Esophagus (tissue), 2 donors: ENCODE measurements around the gene KRTAP20-3. TPM values are rescaled to one million over a fixed set of nuclear protein-coding genes. Genes with fewer than 3 reads are reported as not detected.

Experiments used
- H3K27ac ChIP-seq, 2 donors: one replicate each; pipeline ENCODE4 v1.5.1; 2013; ENCODE audit warnings: low read depth in 2 of 2, mild to moderate bottlenecking in 2 of 2, inconsistent platforms in 1 of 2, low read length in 1 of 2, moderate library complexity in 1 of 2
- H3K27me3 ChIP-seq, 2 donors: one replicate each; pipeline ENCODE4 v1.6.1; 2013; ENCODE audit warnings: low read length in 2 of 2, control low read depth in 1 of 2, mild to moderate bottlenecking in 1 of 2; ENCODE audit not compliant: insufficient read depth in 2 of 2, control insufficient read depth in 1 of 2
- H3K36me3 ChIP-seq, 2 donors: one replicate each; pipeline ENCODE4 v1.6.1; 2013; ENCODE audit warnings: low read length in 1 of 2; ENCODE audit not compliant: control insufficient read depth in 2 of 2, insufficient read depth in 2 of 2
- H3K4me1 ChIP-seq, 2 donors: one replicate each; pipeline ENCODE4 v1.6.1; 2013; ENCODE audit warnings: low read length in 1 of 2; ENCODE audit not compliant: control insufficient read depth in 2 of 2, insufficient read depth in 2 of 2
- H3K4me3 ChIP-seq, 2 donors: one replicate each; pipeline ENCODE4 v1.5.1; 2013; ENCODE audit warnings: low read length in 2 of 2, mild to moderate bottlenecking in 2 of 2, low read depth in 1 of 2, moderate library complexity in 1 of 2
- H3K9me3 ChIP-seq, 2 donors: one replicate each; pipeline ENCODE4 v1.6.1; 2013; ENCODE audit warnings: mild to moderate bottlenecking in 2 of 2, low read depth in 1 of 2, low read length in 1 of 2, moderate library complexity in 1 of 2; ENCODE audit not compliant: control insufficient read depth in 2 of 2, insufficient read depth in 1 of 2
- WGBS, 2 donors: extraction: QIAGEN DNeasy Blood & Tissue Kit; methylation state at CpG; one replicate each; pipeline ENCODE4 v1.1.7; 2013; 5-methylcytosine and 5-hydroxymethylcytosine counted together
- polyA plus RNA-seq, 2 donors: library from polyadenylated mRNA; stranded (reverse); fragments of 200-250 nt; gene quantifications; one replicate each; pipeline ENCODE4 v1.2.3, GENCODE V29; 2013
- donor health status: healthy with polysubstance abuse.
- donor health status: Bipolar disorder and iron deficiency.

KRTAP20-3 gene
- polyA plus RNA-seq, 2 donors, result not detected

DNA sequence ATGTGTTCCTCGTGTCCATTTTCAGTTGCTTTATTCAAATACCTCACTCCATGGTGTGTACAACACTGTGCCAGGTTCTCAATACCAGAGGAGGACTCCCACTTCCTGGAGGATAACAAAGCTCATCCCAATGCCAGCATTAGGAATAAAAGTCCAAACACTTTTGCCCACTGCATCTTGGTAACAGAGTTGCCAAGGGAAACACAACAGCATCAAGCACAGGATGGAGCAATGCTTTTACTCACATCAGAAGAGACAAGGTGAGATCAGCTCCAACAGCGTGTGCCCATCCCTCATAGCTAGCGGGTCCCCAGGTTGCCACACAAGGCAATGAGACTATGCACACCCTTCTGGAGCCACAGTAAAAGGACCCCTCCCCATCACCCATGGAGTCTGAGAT is 19.3 kb upstream of the KRTAP20-3 start:
- Histone ChIP-seq H3K4me1 (no peaks in the 10 kb centered on the region), H3K27me3 (no peaks in the 10 kb centered on the region), H3K36me3 (no peaks in the 10 kb centered on the region), H3K27ac (no peak overlapping the region), H3K4me3 (no peak overlapping the region), H3K9me3 (peaks cover 3 to 6% of the 10 kb centered on the region in 2 donors)
- 89% methylated on average over 3 of the region's 3 CpGs for WGBS, 2 donors

DNA sequence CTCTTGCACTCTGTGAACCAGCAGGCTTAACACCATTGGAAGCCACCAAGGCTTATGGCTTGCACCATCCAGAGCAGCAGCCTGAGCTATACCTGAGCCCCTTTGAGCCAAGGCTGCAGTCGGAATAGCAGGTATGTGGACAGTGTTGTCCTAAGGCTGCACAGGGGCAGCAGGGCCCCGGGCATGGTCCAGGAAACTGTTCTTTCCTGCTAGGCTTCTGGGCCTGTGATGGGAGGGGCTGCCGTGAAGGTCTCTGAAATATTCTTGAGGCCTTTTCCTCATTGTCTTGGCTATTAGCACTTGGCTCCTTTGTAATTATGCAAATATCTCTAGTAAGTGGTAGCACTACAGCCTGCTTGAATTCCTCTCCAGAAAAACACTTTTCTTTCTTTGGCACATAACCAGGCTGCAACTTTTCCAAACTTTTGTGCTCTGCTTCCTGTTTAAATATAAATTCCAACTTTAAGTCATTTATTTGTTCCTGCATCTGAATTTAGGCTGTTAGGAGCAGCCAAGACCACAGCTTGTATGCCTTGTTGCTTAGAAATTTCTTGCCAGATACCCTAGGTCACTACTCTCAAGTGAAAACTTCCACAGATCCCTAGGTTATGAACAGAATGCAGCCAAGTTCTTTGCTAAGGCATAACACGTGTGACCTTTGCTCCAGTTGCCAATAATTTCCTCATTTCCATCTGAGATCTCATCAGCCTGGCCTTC is 17.1 kb upstream of the KRTAP20-3 start:
- peaks cover 3 to 6% of the 10 kb centered on the region in 2 donors for H3K9me3 ChIP-seq
- no peaks in the 10 kb centered on the region for H3K27me3 ChIP-seq
- no peak overlapping the region for H3K27ac ChIP-seq
- 62 to 73% methylated on average over 4 of the region's 4 CpGs for WGBS, 2 donors
- H3K36me3 ChIP-seq, result no peaks in the 10 kb centered on the region
- H3K4me3 ChIP-seq, result no peak overlapping the region
- H3K4me1 ChIP-seq, result no peaks in the 10 kb centered on the region

DNA sequence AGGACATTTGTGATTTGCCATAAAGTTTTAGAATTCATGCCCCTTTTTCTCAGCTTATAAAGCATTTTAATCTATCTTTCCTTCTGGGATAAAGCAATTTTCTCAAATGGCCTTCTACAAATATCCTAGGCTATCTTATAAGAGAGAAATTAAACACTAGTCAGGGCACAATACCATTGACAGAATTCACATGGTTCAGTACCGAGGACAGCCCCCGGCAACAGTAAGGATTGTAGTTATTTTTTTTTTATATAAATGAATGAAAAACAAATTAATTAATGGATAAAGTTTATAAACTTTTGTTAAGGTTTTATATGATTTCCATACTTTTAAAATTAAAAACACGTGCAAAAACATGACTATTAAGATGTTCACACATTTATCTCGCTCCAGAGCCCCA is 14.6 kb upstream of the KRTAP20-3 start:
- H3K9me3 ChIP-seq, result peaks cover under 1 to 5% of the 10 kb centered on the region in 2 donors
- no peaks in the 10 kb centered on the region for H3K36me3 ChIP-seq
- WGBS, 2 donors, result 80 to 83% methylated on average over 4 of the region's 4 CpGs
- no peak overlapping the region for H3K4me3 ChIP-seq
- no peaks in the 10 kb centered on the region for H3K4me1 ChIP-seq
- H3K27me3 ChIP-seq, result no peaks in the 10 kb centered on the region
- H3K27ac ChIP-seq, result no peak overlapping the region

DNA sequence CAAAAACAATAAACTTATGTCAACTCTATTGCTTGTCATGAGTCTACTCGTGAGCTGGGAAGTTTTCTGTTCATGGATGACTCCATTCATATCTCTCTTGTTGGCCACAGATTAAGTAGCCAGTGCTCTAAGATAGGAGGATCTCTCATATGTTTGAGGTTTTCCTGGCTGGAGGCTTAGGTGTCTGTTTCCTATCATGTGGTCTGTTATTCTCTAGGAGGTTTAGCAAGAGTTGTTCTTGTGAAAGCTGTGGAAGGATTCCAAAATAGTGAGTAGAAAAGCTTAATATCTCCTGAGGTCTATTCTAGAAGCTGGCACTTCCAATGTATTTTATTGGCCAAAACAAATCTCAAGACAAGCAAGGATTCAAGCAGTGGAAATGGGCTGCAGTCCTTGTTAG is 13.5 kb upstream of the KRTAP20-3 start:
- H3K4me3 ChIP-seq, result no peak overlapping the region
- no peak overlapping the region for H3K27ac ChIP-seq
- no peaks in the 10 kb centered on the region for H3K9me3 ChIP-seq
- H3K36me3 ChIP-seq, result no peaks in the 10 kb centered on the region
- H3K4me1 ChIP-seq, result no peaks in the 10 kb centered on the region
- 58 to 61% methylated on average over 1 of the region's 1 CpG for WGBS, 2 donors
- no peaks in the 10 kb centered on the region for H3K27me3 ChIP-seq

DNA sequence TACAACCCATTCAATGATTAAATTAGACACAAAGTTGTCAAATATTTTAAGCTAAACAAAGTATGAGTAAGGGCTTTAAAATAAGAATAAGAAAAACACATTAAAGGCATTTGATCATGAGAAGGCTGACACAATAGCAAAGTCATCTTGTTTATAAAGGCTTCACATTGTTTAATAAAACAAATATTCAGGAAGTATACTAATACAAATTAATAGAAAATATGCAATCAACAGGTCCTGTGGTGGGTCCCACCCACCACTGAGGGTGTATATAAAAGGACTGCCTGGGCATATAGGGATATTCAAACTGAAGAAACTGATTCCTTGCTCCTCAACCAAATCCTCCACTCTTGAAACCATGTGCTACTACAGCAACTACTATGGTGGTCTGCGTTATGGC is 7.8 kb upstream of the KRTAP20-3 start, which contains the start of gene KRTAP20-2:
KRTAP20-2 (plus strand) TSS at position 301 of the 400 bp plus-strand sequence; CDS start at position 359, 58 bp downstream.
- Histone ChIP-seq H3K27ac (no peak within 1 kb of the TSS), H3K9me3 (no peaks in the 10 kb centered on the region), H3K36me3 (no peaks in the 10 kb centered on the region), H3K27me3 (no peaks in the 10 kb centered on the region), H3K4me3 (no peak within 1 kb of the TSS), H3K4me1 (no peaks in the 10 kb centered on the region)
- WGBS, 2 donors, result 86 to 88% methylated on average over 1 of the region's 1 CpG

DNA sequence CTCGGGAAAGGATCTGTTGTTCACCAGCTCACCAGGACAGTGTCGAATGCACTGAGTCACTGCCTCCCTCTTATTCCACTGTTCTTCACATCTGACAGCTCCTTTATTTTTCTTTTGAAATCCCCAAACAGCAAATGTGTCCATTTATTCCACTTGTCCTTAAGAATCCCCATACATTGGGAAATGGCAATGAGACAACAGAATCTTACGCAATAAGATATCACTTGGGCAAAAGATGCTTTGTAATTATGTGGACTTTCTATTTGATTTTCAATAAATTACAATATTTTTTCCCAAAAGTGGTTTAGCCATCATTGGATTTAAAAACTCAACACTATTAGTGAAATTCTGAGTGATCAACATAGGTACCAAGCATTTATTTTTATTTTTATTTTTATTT is 4.0 kb upstream of the KRTAP20-3 start:
- WGBS, 2 donors, result 79% methylated on average over 3 of the region's 3 CpGs
- H3K27me3 ChIP-seq, result no peaks in the 10 kb centered on the region
- no peak overlapping the region for H3K4me3 ChIP-seq

DNA sequence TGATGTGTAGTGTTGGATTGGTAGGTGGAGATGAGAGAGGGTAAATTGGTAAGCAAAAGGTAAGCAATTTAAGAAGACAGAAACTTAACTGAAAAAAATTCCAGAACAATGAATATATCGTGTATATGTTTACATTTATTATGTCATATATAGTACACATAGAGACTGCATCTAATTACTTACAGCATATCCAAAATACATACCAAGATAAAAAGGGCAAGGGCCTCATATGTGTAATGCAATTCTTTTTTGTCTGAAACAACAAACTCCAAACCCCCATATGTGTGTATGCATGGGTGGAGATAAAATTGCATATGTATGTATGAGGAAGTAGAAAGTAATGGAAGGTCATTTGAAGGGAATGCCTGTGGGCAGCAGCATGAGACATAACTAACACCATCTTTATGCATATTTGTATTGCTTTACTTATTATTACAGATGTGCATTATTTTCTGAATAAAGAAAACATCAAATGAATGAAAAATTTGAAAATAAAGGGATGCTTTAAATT is 4.3 kb downstream of the KRTAP20-3 start:
- no peaks in the 10 kb centered on the region for H3K27me3 ChIP-seq
- no peaks in the 10 kb centered on the region for H3K36me3 ChIP-seq
- H3K9me3 ChIP-seq, result no peaks in the 10 kb centered on the region
- no peaks in the 10 kb centered on the region for H3K4me1 ChIP-seq
- H3K27ac ChIP-seq, result no peak overlapping the region
- 58% methylated on average over 1 of the region's 1 CpG for WGBS, 2 donors
- no peak overlapping the region for H3K4me3 ChIP-seq

More for the DNA sequence above, 4.0 kb upstream of the KRTAP20-3 start:
- H3K27ac ChIP-seq, result no peak overlapping the region
- H3K9me3 ChIP-seq, result no peaks in the 10 kb centered on the region
- no peaks in the 10 kb centered on the region for H3K36me3 ChIP-seq
- H3K4me1 ChIP-seq, result no peaks in the 10 kb centered on the region

DNA sequence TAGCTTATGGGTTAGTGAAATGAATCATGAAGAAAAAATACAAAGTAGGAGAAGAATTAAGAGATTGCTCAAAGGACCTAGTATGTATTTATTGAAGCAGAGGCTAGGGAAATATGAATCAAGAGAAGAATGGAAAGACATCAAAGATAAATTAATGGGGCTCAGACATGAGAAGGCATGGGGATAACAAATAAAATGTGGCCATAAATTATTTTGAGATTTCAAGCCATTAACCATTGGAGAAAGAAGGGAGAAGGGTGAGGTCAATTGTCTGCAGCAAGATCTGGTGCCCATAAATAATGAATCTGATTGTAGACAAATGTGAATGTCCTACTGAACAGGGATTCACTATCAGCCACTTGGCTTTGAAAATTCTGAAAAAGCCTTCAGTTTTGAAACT is 10.2 kb downstream of the KRTAP20-3 start:
- H3K4me3 ChIP-seq, result no peak overlapping the region
- no peaks in the 10 kb centered on the region for H3K36me3 ChIP-seq
- H3K4me1 ChIP-seq, result no peaks in the 10 kb centered on the region
- no peaks in the 10 kb centered on the region for H3K9me3 ChIP-seq
- no peaks in the 10 kb centered on the region for H3K27me3 ChIP-seq
- H3K27ac ChIP-seq, result no peak overlapping the region

DNA sequence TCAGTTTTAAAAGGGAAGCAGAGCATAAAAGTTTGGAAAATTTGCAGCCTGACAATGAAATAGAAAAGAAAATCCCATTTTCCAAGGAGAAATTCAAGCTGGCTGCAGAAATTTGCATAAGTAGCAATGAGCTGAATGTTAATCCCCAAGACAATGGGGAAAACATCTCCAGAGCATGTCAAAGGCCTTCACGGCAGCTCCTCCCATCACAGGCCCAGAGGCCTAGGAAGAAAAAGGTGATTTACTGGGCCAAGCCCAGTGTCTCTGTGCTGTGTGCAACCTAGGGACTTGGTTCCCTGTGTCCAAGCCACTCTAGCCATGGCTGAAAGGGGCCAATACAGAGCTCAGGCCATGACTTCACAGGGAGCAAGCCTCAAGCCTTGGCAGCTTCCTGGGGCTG is 26.1 kb downstream of the KRTAP20-3 start:
- WGBS, 2 donors, result 73 to 88% methylated on average over 1 of the region's 1 CpG
- Histone ChIP-seq H3K4me3 (no peak overlapping the region), H3K27ac (no peak overlapping the region), H3K9me3 (peaks cover 3% of the 10 kb centered on the region in 2 donors), H3K27me3 (no peaks in the 10 kb centered on the region), H3K4me1 (no peaks in the 10 kb centered on the region), H3K36me3 (no peaks in the 10 kb centered on the region)
